HL-60 (cell line): ENCODE measurements around the gene ZNF664.

Source experiments
- CTCF ChIP-seq: IDR thresholded peaks from one replicate; pipeline ENCODE4 v1.5.1; 2011; ENCODE audit warnings: low read length, control low read depth, inconsistent platforms; ENCODE audit not compliant: insufficient read depth
- GABPA ChIP-seq: IDR thresholded peaks from 2 replicates; pipeline ENCODE4 v1.6.1; 2012; ENCODE audit warnings: low read depth
- POLR2AphosphoS5 ChIP-seq: IDR thresholded peaks from 2 replicates; pipeline ENCODE4 v1.6.1; 2012; ENCODE audit warnings: low read depth
- SPI1 ChIP-seq: IDR thresholded peaks from 2 replicates; pipeline ENCODE4 v1.6.1; 2012; ENCODE audit warnings: low read depth, mild to moderate bottlenecking, borderline replicate concordance
- TF ChIP-seq, protein P1 (sequence below): IDR thresholded peaks from 2 replicates; pipeline ENCODE4 v1.6.1; 2012; ENCODE audit warnings: low read depth; ENCODE audit not compliant: insufficient replicate concordance

- TF ChIP-seq CTCF = no peak
- TF ChIP-seq POLR2AphosphoS5 = no peak
- TF ChIP-seq GABPA = no peak
- TF ChIP-seq SPI1 = no peak
- TF ChIP-seq, protein P1, sequence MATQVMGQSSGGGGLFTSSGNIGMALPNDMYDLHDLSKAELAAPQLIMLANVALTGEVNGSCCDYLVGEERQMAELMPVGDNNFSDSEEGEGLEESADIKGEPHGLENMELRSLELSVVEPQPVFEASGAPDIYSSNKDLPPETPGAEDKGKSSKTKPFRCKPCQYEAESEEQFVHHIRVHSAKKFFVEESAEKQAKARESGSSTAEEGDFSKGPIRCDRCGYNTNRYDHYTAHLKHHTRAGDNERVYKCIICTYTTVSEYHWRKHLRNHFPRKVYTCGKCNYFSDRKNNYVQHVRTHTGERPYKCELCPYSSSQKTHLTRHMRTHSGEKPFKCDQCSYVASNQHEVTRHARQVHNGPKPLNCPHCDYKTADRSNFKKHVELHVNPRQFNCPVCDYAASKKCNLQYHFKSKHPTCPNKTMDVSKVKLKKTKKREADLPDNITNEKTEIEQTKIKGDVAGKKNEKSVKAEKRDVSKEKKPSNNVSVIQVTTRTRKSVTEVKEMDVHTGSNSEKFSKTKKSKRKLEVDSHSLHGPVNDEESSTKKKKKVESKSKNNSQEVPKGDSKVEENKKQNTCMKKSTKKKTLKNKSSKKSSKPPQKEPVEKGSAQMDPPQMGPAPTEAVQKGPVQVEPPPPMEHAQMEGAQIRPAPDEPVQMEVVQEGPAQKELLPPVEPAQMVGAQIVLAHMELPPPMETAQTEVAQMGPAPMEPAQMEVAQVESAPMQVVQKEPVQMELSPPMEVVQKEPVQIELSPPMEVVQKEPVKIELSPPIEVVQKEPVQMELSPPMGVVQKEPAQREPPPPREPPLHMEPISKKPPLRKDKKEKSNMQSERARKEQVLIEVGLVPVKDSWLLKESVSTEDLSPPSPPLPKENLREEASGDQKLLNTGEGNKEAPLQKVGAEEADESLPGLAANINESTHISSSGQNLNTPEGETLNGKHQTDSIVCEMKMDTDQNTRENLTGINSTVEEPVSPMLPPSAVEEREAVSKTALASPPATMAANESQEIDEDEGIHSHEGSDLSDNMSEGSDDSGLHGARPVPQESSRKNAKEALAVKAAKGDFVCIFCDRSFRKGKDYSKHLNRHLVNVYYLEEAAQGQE = no peak
These were observed 71.0 kb downstream of the ZNF664 start for GRCh38 chr12:124044021-124044420.
